Endothelial cell of umbilical vein (primary cell): ENCODE results near the gene MRNIP. TPM values are rescaled to one million over a fixed set of nuclear protein-coding genes. Genes with fewer than 3 reads are reported as not detected.

Experiments used
- BruUV-seq: library from RNA; stranded (reverse); fragments of 400-500 nt; replicated peaks from 2 replicates; lab custom pipeline; 2021; lab: Mats Ljungman, UMichigan
- CTCF ChIA-PET: fragments of 300-600, 350-600 bp; sonication (Branson Sonifier 250); formaldehyde crosslinking; loops from one replicate; lab custom pipeline; 2021; ENCODE audit warnings: antibody characterized with exemption, inconsistent platforms; lab: Charles Lee
- POLR2A ChIA-PET: fragments of 300-600, 350-600 bp; sonication (Branson Sonifier 250); formaldehyde crosslinking; loops from one replicate; lab custom pipeline; 2021; ENCODE audit warnings: antibody characterized with exemption, inconsistent platforms; lab: Charles Lee
- DNase-seq: peaks from one replicate; pipeline ENCODE4 v3.0.0-alpha.2; 2011; ENCODE audit warnings: low read depth, low spot score
- FAIRE-seq: peaks from 2 replicates; lab custom pipeline; 2011; peaks lifted over from hg19 to GRCh38; lab: Jason Lieb, UNC
- H2AFZ ChIP-seq: 2 replicates; pipeline ENCODE4 v1.6.0; 2012; ENCODE audit warnings: low read depth, low read length, control low read depth, inconsistent platforms
- H3K27ac ChIP-seq: 2 replicates; pipeline ENCODE4 v1.5.1; 2011; ENCODE audit warnings: low read depth, mild to moderate bottlenecking, control low read depth, low read length, moderate library complexity; ENCODE audit not compliant: insufficient read depth
- H3K27me3 ChIP-seq, 2 experiments: 2 replicates each; pipeline versions ENCODE4 v1.6.0 to v1.6.1; 2011; ENCODE audit warnings: low read length in 2 of 2, mixed read lengths in 1 of 2; ENCODE audit not compliant: control insufficient read depth in 2 of 2, insufficient read depth in 2 of 2
- H3K36me3 ChIP-seq, 2 experiments: 2 replicates in 1 of 2; 3 replicates in 1 of 2; pipeline ENCODE4 v1.5.1; 2011; ENCODE audit warnings: low read length in 2 of 2, mild to moderate bottlenecking in 1 of 2, moderate library complexity in 1 of 2; ENCODE audit not compliant: control insufficient read depth in 2 of 2, insufficient read depth in 2 of 2; ENCODE audit errors: extremely low read depth in 1 of 2
- H3K4me1 ChIP-seq: 3 replicates; pipeline ENCODE4 v1.5.1; 2011; ENCODE audit warnings: mild to moderate bottlenecking, low read length; ENCODE audit not compliant: control insufficient read depth, insufficient read depth; ENCODE audit errors: extremely low read depth
- H3K4me2 ChIP-seq: 2 replicates; pipeline ENCODE4 v1.6.1; 2011; ENCODE audit warnings: low read length, control low read depth, mixed read lengths; ENCODE audit not compliant: insufficient read depth
- H3K4me3 ChIP-seq, 3 experiments: fragments of 200-600 bp in 1 of 3; sonication (generic), shearing (Covaris generic) in 1 of 3; replicated peaks in 1 of 3; 2 replicates each; pipeline ENCODE4 v1.5.1; 2011 to 2016; ENCODE audit warnings: control low read depth in 3 of 3, low read length in 3 of 3, mild to moderate bottlenecking in 2 of 3, inconsistent platforms in 1 of 3, low read depth in 1 of 3, moderate library complexity in 1 of 3; ENCODE audit not compliant: insufficient read depth in 1 of 3
- H3K79me2 ChIP-seq: 2 replicates; pipeline ENCODE4 v1.6.0; 2012; ENCODE audit warnings: low read length, inconsistent platforms; ENCODE audit not compliant: control insufficient read depth, insufficient read depth
- H3K9ac ChIP-seq: replicated peaks from 2 replicates; pipeline ENCODE3; 2011; ENCODE audit warnings: low read length, control low read depth; ENCODE audit not compliant: insufficient read depth; ENCODE audit errors: extremely low read depth
- H3K9me1 ChIP-seq: replicated peaks from 3 replicates; pipeline ENCODE4 v1.6.0; 2011; ENCODE audit warnings: mild to moderate bottlenecking, low read length; ENCODE audit not compliant: control insufficient read depth, insufficient read depth; ENCODE audit errors: extremely low read depth
- H3K9me3 ChIP-seq: replicated peaks from 2 replicates; pipeline ENCODE4 v1.5.1; 2012; ENCODE audit warnings: low read length, inconsistent platforms; ENCODE audit not compliant: control insufficient read depth, insufficient read depth
- H4K20me1 ChIP-seq: replicated peaks from 2 replicates; pipeline ENCODE3; 2011; ENCODE audit warnings: mild to moderate bottlenecking, low read length; ENCODE audit not compliant: control insufficient read depth, insufficient read depth; ENCODE audit errors: extremely low read depth
- CTCF ChIP-seq, 2 donors: IDR thresholded peaks; 1 replicate in 1 of 2; 2 replicates in 1 of 2; pipeline ENCODE4 v1.5.1; 2011; ENCODE audit warnings: low read length in 2 of 2, mild to moderate bottlenecking in 2 of 2, moderate library complexity in 2 of 2, control low read depth in 1 of 2, inconsistent platforms in 1 of 2, low read depth in 1 of 2; ENCODE audit not compliant: insufficient read depth in 1 of 2; ENCODE audit errors: extremely low read depth in 1 of 2
- EZH2 ChIP-seq: IDR thresholded peaks from 2 replicates; pipeline ENCODE4 v1.6.1; 2012; ENCODE audit warnings: borderline replicate concordance, low read depth, mild to moderate bottlenecking, moderate library complexity, low read length, inconsistent platforms; ENCODE audit not compliant: severe bottlenecking
- FOS ChIP-seq: IDR thresholded peaks from 2 replicates; pipeline ENCODE4 v1.6.1; 2011; ENCODE audit warnings: mild to moderate bottlenecking, low read length, moderate library complexity, borderline replicate concordance; ENCODE audit not compliant: insufficient read depth
- GATA2 ChIP-seq: IDR thresholded peaks from 2 replicates; pipeline ENCODE4 v1.7.0; 2011; ENCODE audit warnings: low read depth, mild to moderate bottlenecking, moderate library complexity, mixed read lengths, low read length; ENCODE audit not compliant: insufficient read length, insufficient read depth
- JUN ChIP-seq: IDR thresholded peaks from 2 replicates; pipeline ENCODE4 v1.6.1; 2011; ENCODE audit warnings: borderline replicate concordance, low read depth; ENCODE audit not compliant: insufficient read length, insufficient read depth
- MAX ChIP-seq: IDR thresholded peaks from 2 replicates; pipeline ENCODE4 v1.6.1; 2011; ENCODE audit not compliant: insufficient read depth, insufficient read length
- MYC ChIP-seq: IDR thresholded peaks from one replicate; pipeline ENCODE4 v1.6.1; 2011; ENCODE audit warnings: mild to moderate bottlenecking, low read depth, low read length
- POLR2A ChIP-seq: IDR thresholded peaks from 2 replicates; pipeline ENCODE4 v1.6.1; 2012; ENCODE audit warnings: low read depth, mild to moderate bottlenecking, control low read depth, low read length
- POLR2AphosphoS5 ChIP-seq: IDR thresholded peaks from 2 replicates; pipeline ENCODE4 v1.6.1; 2012; ENCODE audit warnings: low read depth, mild to moderate bottlenecking, control low read depth, low read length, moderate library complexity; ENCODE audit not compliant: insufficient read depth
- dilution Hi-C: fragments of 300-500 bp; cut with MboI; formaldehyde crosslinking; loops from one replicate; pipeline ENCODE4 v1.15.0; 2019; ENCODE audit warnings: low sequenced_read_pairs; ENCODE audit not compliant: extremely low pct_ligation_motif_present
- intact Hi-C: fragments of 100-400 bp; cut with micrococcal nuclease; formaldehyde crosslinking; loops from one replicate; pipeline ENCODE4 v1.10.0; 2022
- polyA plus RNA-seq, 4 experiments: library from polyadenylated mRNA; depleted of rRNA in 3 of 4; stranded (reverse) in 3 of 4; unstranded in 1 of 4; fragments of >200 nt; gene quantifications; 2 replicates each; pipeline versions ENCODE4 v1.2.1 to v1.2.3, GENCODE V29; 2011 to 2012; ENCODE audit warnings: missing spikeins in 1 of 4
- total RNA-seq: library from RNA; stranded (reverse); gene quantifications from 2 replicates; pipeline ENCODE4 v1.2.3, GENCODE V29; 2021

Gene MRNIP
- total and polyA plus RNA-seq, 2 donors (not counting 3 experiments of a cell fraction or from before 2014, with no cell fraction given) = 17.1 to 19.1 TPM

- no TSS peak for BruUV-seq
- Histone ChIP-seq H3K4me2 (no peak overlapping the region), H2AFZ (no peak overlapping the region), H3K36me3 (peaks cover 2 to 66% of the 10 kb centered on the region in 2 experiments), H3K27ac (no peak overlapping the region), H3K9ac (no peak overlapping the region), H3K9me3 (no peaks in the 10 kb centered on the region), H3K27me3 (no peaks in the 10 kb centered on the region), H3K4me1 (no peaks in the 10 kb centered on the region), H3K4me3 (no peak overlapping the region), H4K20me1 (no peaks in the 10 kb centered on the region), H3K9me1 (no peaks in the 10 kb centered on the region), H3K79me2 (no peaks in the 10 kb centered on the region)
- dilution Hi-C loops = no loop called here
- ChIA-PET CTCF (interaction anchor here (0.9 kb wide), 1 partner anchor 68 kb away, joined by 3 read pairs; no protein-coding TSS in a partner anchor), POLR2A (no interaction called here)
- peak; percentile 54 for DNase-seq
- no peak for FAIRE-seq
- intact Hi-C loops = loop anchor here (1.0 kb wide), 2 partner anchors 35 to 220 kb away; no protein-coding TSS in a partner anchor
- no peak for TF ChIP-seq FOS
- peak in 1 of 2 donors; percentile 72 for TF ChIP-seq CTCF (IDR thresholded peaks at IDR 0.05; ENCODE audit: extremely low read depth in 1 of 2, insufficient read depth in 1 of 2, low read depth in 1 of 2, low read length in 2 of 2)
These were observed 11.8 kb upstream of the MRNIP start for GRCh38 chr5:179870403-179870903.

- no peak overlapping the region for H3K9ac ChIP-seq
- H4K20me1 ChIP-seq = no peaks in the 10 kb centered on the region
- no peaks in the 10 kb centered on the region for H3K4me1 ChIP-seq
- H3K9me3 ChIP-seq = no peaks in the 10 kb centered on the region
- H3K36me3 ChIP-seq = peaks cover 2 to 67% of the 10 kb centered on the region in 2 experiments
- TF ChIP-seq POLR2AphosphoS5 (no peak), MAX (no peak), JUN (no peak), CTCF (IDR thresholded peaks at IDR 0.05; ENCODE audit: extremely low read depth in 1 of 2, insufficient read depth in 1 of 2, low read depth in 1 of 2, low read length in 2 of 2) (no peak), EZH2 (no peak), GATA2 (no peak), FOS (no peak), MYC (no peak), POLR2A (no peak)
- intact Hi-C loops = loop anchor here (1.0 kb wide), 2 partner anchors 35 to 220 kb away; no protein-coding TSS in a partner anchor
- no peak overlapping the region for H3K4me2 ChIP-seq
- no peaks in the 10 kb centered on the region for H3K79me2 ChIP-seq
- dilution Hi-C loops = no loop called here
- CTCF ChIA-PET = no interaction called here
- POLR2A ChIA-PET = no interaction called here
- H2AFZ ChIP-seq = no peak overlapping the region
- no peaks in the 10 kb centered on the region for H3K9me1 ChIP-seq
- no peak for DNase-seq
- BruUV-seq = no TSS peak
- no peak overlapping the region for H3K27ac ChIP-seq
- FAIRE-seq = no peak
- H3K4me3 ChIP-seq = no peak overlapping the region
- H3K27me3 ChIP-seq = no peaks in the 10 kb centered on the region
These were observed 11.2 kb upstream of the MRNIP start for GRCh38 chr5:179869641-179870402.
